GM12878 (cell line): Measurements from ENCODE around the gene CBFB. TPM values are rescaled to one million over a fixed set of nuclear protein-coding genes. Genes with fewer than 3 reads are reported as not detected.

Source experiments
- ATF7 ChIP-seq: fragments of 450-650 bp; IDR thresholded peaks from 2 replicates; pipeline ENCODE4 v1.6.1; 2016; ENCODE audit warnings: low read depth, mild to moderate bottlenecking
- EED ChIP-seq: sonication (generic); IDR thresholded peaks from 2 replicates; pipeline ENCODE4 v1.6.1; 2016; ENCODE audit warnings: antibody characterized with exemption, low read depth
- ESRRA ChIP-seq: IDR thresholded peaks from 2 replicates; pipeline ENCODE4 v1.6.1; 2012; ENCODE audit warnings: mild to moderate bottlenecking, low read length, improper control_type of control experiment
- EZH2 ChIP-seq: IDR thresholded peaks from 2 replicates; pipeline ENCODE4 v1.6.1; 2012; ENCODE audit warnings: low read depth, mild to moderate bottlenecking, control low read depth, inconsistent platforms, low read length, borderline replicate concordance; ENCODE audit not compliant: control insufficient read depth
- FOS ChIP-seq: IDR thresholded peaks from 3 replicates; pipeline ENCODE4 v1.6.1; 2011; ENCODE audit warnings: borderline replicate concordance; ENCODE audit not compliant: insufficient read length; ENCODE audit errors: extremely low read depth
- FOXK2 ChIP-seq: fragments of 450-650 bp; IDR thresholded peaks from 2 replicates; pipeline ENCODE4 v1.6.1; 2017; ENCODE audit warnings: mild to moderate bottlenecking, moderate library complexity
- IKZF1 ChIP-seq: fragments of 450-650 bp; conservative IDR thresholded peaks from 2 replicates; pipeline ENCODE4 v1.6.1; 2017; ENCODE audit warnings: antibody characterized with exemption, mild to moderate bottlenecking
- KAT2A ChIP-seq: conservative IDR thresholded peaks from 2 replicates; pipeline ENCODE4 v1.6.1; 2011; ENCODE audit warnings: low read depth, low read length; ENCODE audit not compliant: control insufficient read depth
- KLF5 ChIP-seq: fragments of 450-650 bp; IDR thresholded peaks from 2 replicates; pipeline ENCODE4 v1.6.1; 2014; ENCODE audit warnings: mild to moderate bottlenecking; ENCODE audit not compliant: partially characterized antibody
- MEF2A ChIP-seq: IDR thresholded peaks from 2 replicates; pipeline ENCODE4 v1.6.1; 2011; ENCODE audit warnings: low read depth, mild to moderate bottlenecking, low read length, moderate library complexity; ENCODE audit not compliant: insufficient read depth
- MEF2B ChIP-seq: fragments of 450-650 bp; IDR thresholded peaks from 2 replicates; pipeline ENCODE4 v1.6.1; 2018; ENCODE audit warnings: mild to moderate bottlenecking, moderate library complexity; ENCODE audit not compliant: partially characterized antibody, poor library complexity, severe bottlenecking
- MTA2 ChIP-seq: fragments of 450-650 bp; IDR thresholded peaks from 2 replicates; pipeline ENCODE4 v1.6.1; 2016; ENCODE audit warnings: low read depth, mild to moderate bottlenecking, moderate library complexity
- NFIC ChIP-seq: IDR thresholded peaks from 2 replicates; pipeline ENCODE4 v1.6.1; 2012; ENCODE audit warnings: low read depth, mild to moderate bottlenecking, inconsistent platforms, low read length, moderate library complexity
- NFYA ChIP-seq: IDR thresholded peaks from 2 replicates; pipeline ENCODE4 v1.6.1; 2011; ENCODE audit warnings: low read depth, mild to moderate bottlenecking, low read length, improper control_type of control experiment, borderline replicate concordance
- POU2F2 ChIP-seq: IDR thresholded peaks from 3 replicates; pipeline ENCODE4 v1.6.1; 2011; ENCODE audit warnings: low read depth, mild to moderate bottlenecking, low read length, borderline replicate concordance
- RAD51 ChIP-seq: fragments of 450-650 bp; IDR thresholded peaks from 2 replicates; pipeline ENCODE4 v1.6.1; 2016; ENCODE audit warnings: moderate library complexity, mild to moderate bottlenecking, inconsistent platforms
- RBBP5 ChIP-seq: fragments of 200-600 bp; sonication (generic); conservative IDR thresholded peaks from 2 replicates; pipeline ENCODE4 v1.6.1; 2016
- SIN3A ChIP-seq: IDR thresholded peaks from 2 replicates; pipeline ENCODE4 v1.6.1; 2012; ENCODE audit warnings: low read depth, low read length, improper control_type of control experiment
- SMAD1 ChIP-seq: fragments of 450-650 bp; IDR thresholded peaks from 2 replicates; pipeline ENCODE4 v1.6.1; 2018; ENCODE audit warnings: mild to moderate bottlenecking, low read depth; ENCODE audit not compliant: partially characterized antibody
- SMAD5 ChIP-seq: IDR thresholded peaks from 2 replicates; pipeline ENCODE4 v1.6.1; 2016; ENCODE audit warnings: antibody characterized with exemption, low read depth
- SMARCA5 ChIP-seq: fragments of 450-650 bp; IDR thresholded peaks from 2 replicates; pipeline ENCODE4 v1.6.1; 2017; ENCODE audit warnings: mild to moderate bottlenecking
- SMC3 ChIP-seq: IDR thresholded peaks from 2 replicates; pipeline ENCODE4 v1.6.1; 2011; ENCODE audit warnings: low read length, improper control_type of control experiment, borderline replicate concordance
- SREBF2 ChIP-seq: IDR thresholded peaks from 2 replicates; pipeline ENCODE4 v1.6.1; 2012; ENCODE audit warnings: mild to moderate bottlenecking, low read length
- TBL1XR1 ChIP-seq: IDR thresholded peaks from 2 replicates; pipeline ENCODE4 v1.6.1; 2012; ENCODE audit warnings: low read depth, low read length, improper control_type of control experiment
- TCF3 ChIP-seq: IDR thresholded peaks from 2 replicates; pipeline ENCODE4 v1.6.1; 2012; ENCODE audit warnings: low read depth, mild to moderate bottlenecking, low read length, borderline replicate concordance; ENCODE audit not compliant: insufficient read depth
- ZBED1 ChIP-seq: IDR thresholded peaks from 2 replicates; pipeline ENCODE4 v1.6.1; 2016; ENCODE audit warnings: borderline replicate concordance
- polyA plus RNA-seq, 11 experiments: library from polyadenylated mRNA; depleted of rRNA in 4 of 11; unstranded in 6 of 11; stranded (reverse) in 5 of 11; fragments of >200 nt; fragmentation: Nextera tagmentation in 4 of 11; fragmentation: Illumina TruSeq in 1 of 11; extraction: Ambion mirVana in 4 of 11; extraction: Trizol in 1 of 11; gene quantifications; 1 replicate in 1 of 11; 2 replicates in 10 of 11; pipeline versions ENCODE4 v1.2.1 to v1.2.3, GENCODE V29; 2011 to 2016; ENCODE audit warnings: inconsistent platforms in 2 of 11, missing spikeins in 2 of 11, low read depth in 1 of 11
- total RNA-seq, 4 experiments: library from RNA; depleted of rRNA in 3 of 4; stranded (reverse); fragments of >200 nt in 3 of 4; fragmentation: Illumina TruSeq in 1 of 4; extraction: Trizol in 1 of 4; gene quantifications; 2 replicates each; pipeline versions ENCODE4 v1.2.1 to v1.2.3, GENCODE V29; 2013 to 2021
- TF ChIP-seq, protein P1 (sequence below): IDR thresholded peaks from 2 replicates; pipeline ENCODE4 v1.6.1; 2012; ENCODE audit warnings: low read length, inconsistent platforms
- TF ChIP-seq, protein P2 (sequence below): IDR thresholded peaks from 2 replicates; pipeline ENCODE4 v1.6.1; 2011; ENCODE audit warnings: low read depth, low read length, improper control_type of control experiment, borderline replicate concordance
- TF ChIP-seq, protein P3 (sequence below): fragments of 150-350 bp; IDR thresholded peaks from 2 replicates; pipeline ENCODE4 v1.6.1; 2016; ENCODE audit warnings: low read depth, low read length

CBFB gene
- total and polyA plus RNA-seq, 10 of the 15 experiments (the other 5 are each of a cell fraction or from before 2014, with no cell fraction given), result 25.3 to 83.8 (median 65.7) TPM

DNA sequence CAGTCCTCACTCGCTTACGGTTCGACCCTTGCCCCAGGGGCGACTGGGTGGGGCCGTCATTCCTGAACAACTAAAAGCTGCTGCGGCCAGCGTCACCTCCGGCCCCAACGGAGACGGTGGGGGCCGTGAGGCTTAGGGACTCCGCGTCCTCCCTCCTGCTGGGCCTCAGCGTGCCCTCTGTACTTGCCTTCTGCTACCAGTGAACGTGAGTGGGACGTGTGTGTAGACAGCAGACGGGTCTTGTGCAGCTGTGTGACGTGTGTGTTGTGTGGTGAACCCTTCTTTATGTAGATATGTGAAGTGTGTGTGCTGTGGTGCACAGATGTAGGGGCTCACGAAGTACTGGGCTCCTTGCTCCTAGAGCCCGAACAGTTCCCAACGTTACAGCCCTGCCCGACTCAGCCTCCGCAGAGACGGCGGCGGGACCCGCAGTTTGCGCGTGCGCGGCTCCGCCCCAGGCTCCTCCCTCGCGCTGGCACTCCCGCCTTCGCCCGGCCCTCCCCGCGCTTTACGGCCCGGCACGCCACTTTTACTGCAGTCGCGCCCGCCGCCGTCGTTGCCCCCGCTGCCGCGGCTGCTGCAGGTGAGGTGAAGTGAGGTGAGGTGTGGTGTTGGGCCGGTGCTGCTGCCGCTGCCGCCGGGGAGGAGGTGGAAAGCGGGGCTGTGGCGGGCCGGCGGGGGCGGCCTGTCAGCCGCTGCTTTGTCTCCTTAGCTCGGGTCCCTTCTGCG lies 80.6 kb downstream of the CBFB start, which contains the start of gene PHAF1 (continued):
- no peak for TF ChIP-seq SMAD1
- no peak for TF ChIP-seq MEF2A
- TF ChIP-seq, protein P1, sequence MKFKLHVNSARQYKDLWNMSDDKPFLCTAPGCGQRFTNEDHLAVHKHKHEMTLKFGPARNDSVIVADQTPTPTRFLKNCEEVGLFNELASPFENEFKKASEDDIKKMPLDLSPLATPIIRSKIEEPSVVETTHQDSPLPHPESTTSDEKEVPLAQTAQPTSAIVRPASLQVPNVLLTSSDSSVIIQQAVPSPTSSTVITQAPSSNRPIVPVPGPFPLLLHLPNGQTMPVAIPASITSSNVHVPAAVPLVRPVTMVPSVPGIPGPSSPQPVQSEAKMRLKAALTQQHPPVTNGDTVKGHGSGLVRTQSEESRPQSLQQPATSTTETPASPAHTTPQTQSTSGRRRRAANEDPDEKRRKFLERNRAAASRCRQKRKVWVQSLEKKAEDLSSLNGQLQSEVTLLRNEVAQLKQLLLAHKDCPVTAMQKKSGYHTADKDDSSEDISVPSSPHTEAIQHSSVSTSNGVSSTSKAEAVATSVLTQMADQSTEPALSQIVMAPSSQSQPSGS, result no peak
- no peak for TF ChIP-seq KAT2A
- no peak for TF ChIP-seq SREBF2
- TF ChIP-seq MTA2, result no peak
- no peak for TF ChIP-seq TBL1XR1
- TF ChIP-seq NFYA, result no peak
- TF ChIP-seq ESRRA, result no peak
- no peak; the same call in 1 of the 2 replicates for TF ChIP-seq SIN3A
- no peak for TF ChIP-seq TCF3
- TF ChIP-seq FOS, result no peak
- TF ChIP-seq IKZF1, result peak; percentile 51
- TF ChIP-seq POU2F2, result no peak
- TF ChIP-seq RAD51, result no peak
- TF ChIP-seq FOXK2, result no peak
- no peak for TF ChIP-seq EZH2
- TF ChIP-seq EED, result no peak
- TF ChIP-seq ZBED1, result no peak
- no peak for TF ChIP-seq ATF7
- TF ChIP-seq RBBP5, result no peak
- TF ChIP-seq SMARCA5, result no peak
- no peak for TF ChIP-seq SMAD5
- TF ChIP-seq, protein P2, sequence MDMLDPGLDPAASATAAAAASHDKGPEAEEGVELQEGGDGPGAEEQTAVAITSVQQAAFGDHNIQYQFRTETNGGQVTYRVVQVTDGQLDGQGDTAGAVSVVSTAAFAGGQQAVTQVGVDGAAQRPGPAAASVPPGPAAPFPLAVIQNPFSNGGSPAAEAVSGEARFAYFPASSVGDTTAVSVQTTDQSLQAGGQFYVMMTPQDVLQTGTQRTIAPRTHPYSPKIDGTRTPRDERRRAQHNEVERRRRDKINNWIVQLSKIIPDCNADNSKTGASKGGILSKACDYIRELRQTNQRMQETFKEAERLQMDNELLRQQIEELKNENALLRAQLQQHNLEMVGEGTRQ, result no peak
- TF ChIP-seq, protein P3, sequence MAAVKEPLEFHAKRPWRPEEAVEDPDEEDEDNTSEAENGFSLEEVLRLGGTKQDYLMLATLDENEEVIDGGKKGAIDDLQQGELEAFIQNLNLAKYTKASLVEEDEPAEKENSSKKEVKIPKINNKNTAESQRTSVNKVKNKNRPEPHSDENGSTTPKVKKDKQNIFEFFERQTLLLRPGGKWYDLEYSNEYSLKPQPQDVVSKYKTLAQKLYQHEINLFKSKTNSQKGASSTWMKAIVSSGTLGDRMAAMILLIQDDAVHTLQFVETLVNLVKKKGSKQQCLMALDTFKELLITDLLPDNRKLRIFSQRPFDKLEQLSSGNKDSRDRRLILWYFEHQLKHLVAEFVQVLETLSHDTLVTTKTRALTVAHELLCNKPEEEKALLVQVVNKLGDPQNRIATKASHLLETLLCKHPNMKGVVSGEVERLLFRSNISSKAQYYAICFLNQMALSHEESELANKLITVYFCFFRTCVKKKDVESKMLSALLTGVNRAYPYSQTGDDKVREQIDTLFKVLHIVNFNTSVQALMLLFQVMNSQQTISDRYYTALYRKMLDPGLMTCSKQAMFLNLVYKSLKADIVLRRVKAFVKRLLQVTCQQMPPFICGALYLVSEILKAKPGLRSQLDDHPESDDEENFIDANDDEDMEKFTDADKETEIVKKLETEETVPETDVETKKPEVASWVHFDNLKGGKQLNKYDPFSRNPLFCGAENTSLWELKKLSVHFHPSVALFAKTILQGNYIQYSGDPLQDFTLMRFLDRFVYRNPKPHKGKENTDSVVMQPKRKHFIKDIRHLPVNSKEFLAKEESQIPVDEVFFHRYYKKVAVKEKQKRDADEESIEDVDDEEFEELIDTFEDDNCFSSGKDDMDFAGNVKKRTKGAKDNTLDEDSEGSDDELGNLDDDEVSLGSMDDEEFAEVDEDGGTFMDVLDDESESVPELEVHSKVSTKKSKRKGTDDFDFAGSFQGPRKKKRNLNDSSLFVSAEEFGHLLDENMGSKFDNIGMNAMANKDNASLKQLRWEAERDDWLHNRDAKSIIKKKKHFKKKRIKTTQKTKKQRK, result no peak
- TF ChIP-seq MEF2B, result no peak
- TF ChIP-seq NFIC, result no peak
- peak; percentile 29 for TF ChIP-seq KLF5
- no peak for TF ChIP-seq SMC3
